Measurements from ENCODE around the gene TRAPPC10.

The TRAPPC10 gene

GRCh38 chr21:44011579-44012473 is at the start of gene TRAPPC10:
Gene TRAPPC10, plus strand, starts transcription at chr21:44012309. Its CDS starts 185 bp downstream, at chr21:44012494.
- DNase-seq: peak; percentile 86

- DNase-seq: no peak
Measured at GRCh38 chr21:43965911-43966585, 46.1 kb upstream of the TRAPPC10 start.

- no peak for DNase-seq
Measured at GRCh38 chr21:43966946-43967512, 45.1 kb upstream of the TRAPPC10 start.

- DNase-seq: no peak
Measured at GRCh38 chr21:43967981-43968380, 44.1 kb upstream of the TRAPPC10 start.

GRCh38 chr21:43968410-43969114 is 43.5 kb upstream of the TRAPPC10 start:
- no peak for DNase-seq

- DNase-seq: no peak
Measured at GRCh38 chr21:43969115-43969444, 43.0 kb upstream of the TRAPPC10 start.

- no peak for DNase-seq
Measured at GRCh38 chr21:43970551-43970950, 41.6 kb upstream of the TRAPPC10 start.

GRCh38 chr21:43971201-43971991 is 40.7 kb upstream of the TRAPPC10 start:
- DNase-seq: peak; percentile 11

GRCh38 chr21:43971992-43972255 is 40.2 kb upstream of the TRAPPC10 start:
- DNase-seq: no peak

GRCh38 chr21:43972850-43973633 is 39.1 kb upstream of the TRAPPC10 start:
- peak; percentile 29 for DNase-seq

GRCh38 chr21:43973634-43973955 is 38.5 kb upstream of the TRAPPC10 start:
- no peak for DNase-seq

- no peak for DNase-seq
Measured at GRCh38 chr21:43974791-43975468, 37.2 kb upstream of the TRAPPC10 start.

GRCh38 chr21:43975469-43976098 is 36.5 kb upstream of the TRAPPC10 start:
- DNase-seq: no peak

- DNase-seq: no peak
Measured at GRCh38 chr21:43976661-43977060, 35.4 kb upstream of the TRAPPC10 start.

- no peak for DNase-seq
Measured at GRCh38 chr21:43978060-43978459, 34.0 kb upstream of the TRAPPC10 start.

GRCh38 chr21:43979654-43980053 is 32.5 kb upstream of the TRAPPC10 start:
- DNase-seq: no peak

GRCh38 chr21:43981151-43981870 is 30.8 kb upstream of the TRAPPC10 start:
- no peak for DNase-seq

GRCh38 chr21:43981871-43982210 is 30.3 kb upstream of the TRAPPC10 start:
- DNase-seq: no peak

GRCh38 chr21:43982489-43983078 is 29.5 kb upstream of the TRAPPC10 start:
- DNase-seq: no peak

- DNase-seq: no peak
Measured at GRCh38 chr21:43983390-43983789, 28.7 kb upstream of the TRAPPC10 start.
